HAP-1 (cell line): Measurements from ENCODE around the gene FMC1.
A peak's percentile ranks its signal among the peaks of the same experiment; 100 is the strongest.
"Not testable (repeated sequence)": the region's sequence is repeated elsewhere in the genome, so short reads cannot be mapped to it uniquely, and the experiment has no call there.

Experiments
- DNase-seq, 2 experiments: peaks; one replicate each; pipeline ENCODE4 v3.0.0-alpha.2; 2016 to 2020; ENCODE audit warnings: low spot score in 2 of 2
- H3K27me3 ChIP-seq: fragments of 250-450 bp; sonication (Bioruptor Pico); 2 replicates; pipeline ENCODE4 v1.5.1; 2020; ENCODE audit warnings: low read depth, mild to moderate bottlenecking, moderate library complexity
- H3K36me3 ChIP-seq: fragments of 250-450 bp; sonication (Bioruptor Pico); replicated peaks from 2 replicates; pipeline ENCODE4 v1.5.1; 2020; ENCODE audit warnings: mild to moderate bottlenecking
- H3K4me1 ChIP-seq: fragments of 250-450 bp; sonication (Bioruptor Pico); 2 replicates; pipeline ENCODE4 v1.5.1; 2020; ENCODE audit warnings: mild to moderate bottlenecking
- H3K4me3 ChIP-seq: fragments of 250-450 bp; sonication (Bioruptor Pico); 2 replicates; pipeline ENCODE4 v1.5.1; 2020; ENCODE audit warnings: mild to moderate bottlenecking, moderate library complexity
- H3K9me3 ChIP-seq: fragments of 250-450 bp; sonication (Bioruptor Pico); 2 replicates; pipeline ENCODE4 v1.5.1; 2020; ENCODE audit warnings: mild to moderate bottlenecking, moderate library complexity
- in situ Hi-C: fragments of 300-500 bp; cut with MboI; formaldehyde crosslinking; loops from 3 replicates; pipeline ENCODE4 v1.14.3; 2020; ENCODE audit warnings: low sequenced_read_pairs, inconsistent platforms, mixed read lengths

The FMC1 gene

GRCh38 chr7:139329119-139329518, 12.0 kb upstream of the FMC1 start:
- no peaks in the 10 kb centered on the region for H3K36me3 ChIP-seq
- no peaks in the 10 kb centered on the region for H3K4me1 ChIP-seq
- H3K27me3 ChIP-seq: no peaks in the 10 kb centered on the region
- no peak for DNase-seq
- in situ Hi-C loops: no loop called here
- no peak overlapping the region for H3K4me3 ChIP-seq
- no peaks in the 10 kb centered on the region for H3K9me3 ChIP-seq

- no peak for DNase-seq
- H3K4me3 ChIP-seq: no peak overlapping the region
- H3K4me1 ChIP-seq: no peaks in the 10 kb centered on the region
- H3K36me3 ChIP-seq: no peaks in the 10 kb centered on the region
- no peaks in the 10 kb centered on the region for H3K9me3 ChIP-seq
- H3K27me3 ChIP-seq: no peaks in the 10 kb centered on the region
- in situ Hi-C loops: no loop called here
These were observed 10.7 kb upstream of the FMC1 start for GRCh38 chr7:139330333-139331030.

GRCh38 chr7:139332697-139333359, 8.3 kb upstream of the FMC1 start:
- Histone ChIP-seq H3K4me3 (no peak overlapping the region), H3K36me3 (no peaks in the 10 kb centered on the region), H3K27me3 (no peaks in the 10 kb centered on the region), H3K9me3 (no peaks in the 10 kb centered on the region), H3K4me1 (no peaks in the 10 kb centered on the region)
- in situ Hi-C loops: no loop called here
- no peak for DNase-seq

GRCh38 chr7:139333443-139333842, 7.7 kb upstream of the FMC1 start:
- in situ Hi-C loops, H3K4me1 ChIP-seq, H3K27me3 ChIP-seq, H3K9me3 ChIP-seq, H3K4me3 ChIP-seq, DNase-seq, H3K36me3 ChIP-seq: not testable (repeated sequence)

GRCh38 chr7:139334399-139335150, 6.6 kb upstream of the FMC1 start:
- Histone ChIP-seq H3K9me3 (peaks cover 3% of the 10 kb centered on the region), H3K4me3 (no peak overlapping the region), H3K4me1 (no peaks in the 10 kb centered on the region), H3K27me3 (no peaks in the 10 kb centered on the region), H3K36me3 (no peaks in the 10 kb centered on the region)
- in situ Hi-C loops: no loop called here
- no peak for DNase-seq

GRCh38 chr7:139339025-139339424, 2.1 kb upstream of the FMC1 start:
- in situ Hi-C loops: no loop called here
- Histone ChIP-seq H3K9me3 (peaks cover 8% of the 10 kb centered on the region), H3K4me3 (no peak overlapping the region)

GRCh38 chr7:139339698-139340036, 1.5 kb upstream of the FMC1 start:
- DNase-seq: no peak
- Histone ChIP-seq H3K27me3 (no peaks in the 10 kb centered on the region), H3K36me3 (no peaks in the 10 kb centered on the region), H3K4me3 (peak overlapping the region; percentile 69), H3K9me3 (peaks cover 8% of the 10 kb centered on the region), H3K4me1 (peaks cover 7% of the 10 kb centered on the region; the same call in 1 of the 2 replicates)
- in situ Hi-C loops: no loop called here

More at GRCh38 chr7:139339025-139339424, 2.1 kb upstream of the FMC1 start:
- H3K27me3 ChIP-seq: no peaks in the 10 kb centered on the region
- DNase-seq: no peak
- peaks cover 7% of the 10 kb centered on the region; the same call in 1 of the 2 replicates for H3K4me1 ChIP-seq
- H3K36me3 ChIP-seq: no peaks in the 10 kb centered on the region

GRCh38 chr7:139340037-139340807, 915 bp upstream of the FMC1 start:
- in situ Hi-C loops: no loop called here
- DNase-seq: peak; percentile 96 to 98

GRCh38 chr7:139340808-139341057, 404 bp upstream of the FMC1 start:
- H3K4me3 ChIP-seq: peak overlapping the region; percentile 69
- peaks cover 7% of the 10 kb centered on the region; the same call in 1 of the 2 replicates for H3K4me1 ChIP-seq
- in situ Hi-C loops: no loop called here
- 0 out of 2 replicates have a peak, but pooled peaks cover 2% of the 10 kb centered on the region for H3K36me3 ChIP-seq
- no peaks in the 10 kb centered on the region for H3K27me3 ChIP-seq
- DNase-seq: peak in 1 of 2 experiments; percentile 77
- peaks cover 8% of the 10 kb centered on the region for H3K9me3 ChIP-seq

More at GRCh38 chr7:139340037-139340807, 915 bp upstream of the FMC1 start:
- Histone ChIP-seq H3K4me1 (peaks cover 7% of the 10 kb centered on the region; the same call in 1 of the 2 replicates), H3K36me3 (0 out of 2 replicates have a peak, but pooled peaks cover 2% of the 10 kb centered on the region), H3K27me3 (no peaks in the 10 kb centered on the region), H3K9me3 (peaks cover 8% of the 10 kb centered on the region), H3K4me3 (peak overlapping the region; percentile 69)

- in situ Hi-C loops: no loop called here
- no peaks in the 10 kb centered on the region for H3K27me3 ChIP-seq
- H3K9me3 ChIP-seq: peaks cover 8% of the 10 kb centered on the region
- H3K36me3 ChIP-seq: peaks cover 9% of the 10 kb centered on the region
- H3K4me1 ChIP-seq: peaks cover 7% of the 10 kb centered on the region; the same call in 1 of the 2 replicates
- DNase-seq: no peak
- peak overlapping the region; percentile 69 for H3K4me3 ChIP-seq
These were observed 664 bp downstream of the FMC1 start for GRCh38 chr7:139341776-139342226.

GRCh38 chr7:139345042-139345441, 3.9 kb downstream of the FMC1 start:
- in situ Hi-C loops: no loop called here
- Histone ChIP-seq H3K36me3 (peaks cover 13% of the 10 kb centered on the region), H3K4me1 (peaks cover 7% of the 10 kb centered on the region; the same call in 1 of the 2 replicates), H3K27me3 (no peaks in the 10 kb centered on the region), H3K9me3 (no peaks in the 10 kb centered on the region; the same call in 1 of the 2 replicates), H3K4me3 (no peak overlapping the region)
- no peak for DNase-seq

- Histone ChIP-seq H3K9me3 (no peaks in the 10 kb centered on the region), H3K4me3 (no peak overlapping the region), H3K4me1 (no peaks in the 10 kb centered on the region), H3K36me3 (peaks cover 15% of the 10 kb centered on the region), H3K27me3 (no peaks in the 10 kb centered on the region)
- in situ Hi-C loops: no loop called here
- DNase-seq: no peak
These were observed 9.9 kb downstream of the FMC1 start for GRCh38 chr7:139351027-139351426.

GRCh38 chr7:139354729-139355128, 13.6 kb downstream of the FMC1 start:
- Histone ChIP-seq H3K36me3 (peaks cover 7% of the 10 kb centered on the region; the same call in 1 of the 2 replicates), H3K4me1 (no peaks in the 10 kb centered on the region; the same call in 1 of the 2 replicates), H3K9me3 (no peaks in the 10 kb centered on the region), H3K4me3 (no peak overlapping the region), H3K27me3 (no peaks in the 10 kb centered on the region)
- no peak for DNase-seq
- in situ Hi-C loops: no loop called here
